GM21723 (cell line): Measurements from ENCODE around the gene ANKFY1.
"Not testable (repeated sequence)": the region's sequence is repeated elsewhere in the genome, so short reads cannot be mapped to it uniquely, and the experiment has no call there.

Experiments
- ATAC-seq: cut with Tn5 transposase; IDR thresholded peaks from one replicate; pipeline ENCODE4 v1.9.1; 2021; ENCODE audit warnings: mild to moderate bottlenecking, moderate library complexity; ENCODE audit not compliant: unreplicated experiment

The ANKFY1 gene

GRCh38 chr17:4221163-4221562, 42.6 kb downstream of the ANKFY1 start:
- no peak for ATAC-seq

GRCh38 chr17:4220655-4221054, 43.1 kb downstream of the ANKFY1 start:
- ATAC-seq = no peak

- ATAC-seq = no peak
These were observed 44.5 kb downstream of the ANKFY1 start for GRCh38 chr17:4219241-4219640.

- ATAC-seq = no peak
These were observed 47.8 kb downstream of the ANKFY1 start for GRCh38 chr17:4215882-4216570.

- no peak for ATAC-seq
These were observed 49.6 kb downstream of the ANKFY1 start for GRCh38 chr17:4214157-4214556.

- ATAC-seq = no peak
These were observed 54.2 kb downstream of the ANKFY1 start for GRCh38 chr17:4209611-4210010.

- no peak for ATAC-seq
These were observed 55.5 kb downstream of the ANKFY1 start for GRCh38 chr17:4208238-4208637.

- no peak for ATAC-seq
These were observed 56.8 kb downstream of the ANKFY1 start for GRCh38 chr17:4206962-4207361.

- ATAC-seq = no peak
These were observed 57.9 kb downstream of the ANKFY1 start for GRCh38 chr17:4205917-4206316.

GRCh38 chr17:4204710-4205173, 59.0 kb downstream of the ANKFY1 start:
- no peak for ATAC-seq

- no peak for ATAC-seq
These were observed 59.6 kb downstream of the ANKFY1 start for GRCh38 chr17:4204190-4204589.

- ATAC-seq = no peak
These were observed 62.6 kb downstream of the ANKFY1 start for GRCh38 chr17:4201226-4201625.

GRCh38 chr17:4199818-4200402, 63.9 kb downstream of the ANKFY1 start:
- no peak for ATAC-seq

GRCh38 chr17:4198995-4199394, 64.8 kb downstream of the ANKFY1 start:
- no peak for ATAC-seq

GRCh38 chr17:4195306-4195705, 68.5 kb downstream of the ANKFY1 start:
- ATAC-seq = no peak

- no peak for ATAC-seq
These were observed 69.0 kb downstream of the ANKFY1 start for GRCh38 chr17:4194796-4195195.

- not testable (repeated sequence) for ATAC-seq
These were observed 73.0 kb downstream of the ANKFY1 start for GRCh38 chr17:4190791-4191190.

- no peak for ATAC-seq
These were observed 74.5 kb downstream of the ANKFY1 start for GRCh38 chr17:4189280-4189679.

GRCh38 chr17:4188076-4188475, 75.7 kb downstream of the ANKFY1 start:
- ATAC-seq = no peak

GRCh38 chr17:4187076-4187475, 76.7 kb downstream of the ANKFY1 start:
- ATAC-seq = no peak

- no peak for ATAC-seq
These were observed 77.4 kb downstream of the ANKFY1 start for GRCh38 chr17:4186357-4186881.

- ATAC-seq = no peak
These were observed 78.1 kb downstream of the ANKFY1 start for GRCh38 chr17:4185656-4186055.
